H1 (cell line): Measurements from ENCODE around the gene SLC37A3. TPM values are rescaled to one million over a fixed set of nuclear protein-coding genes. Genes with fewer than 3 reads are reported as not detected.

Experiments used
- ATF3 ChIP-seq: IDR thresholded peaks from 2 replicates; pipeline ENCODE4 v1.6.1; 2011; ENCODE audit warnings: low read depth, mild to moderate bottlenecking, low read length; ENCODE audit not compliant: insufficient read depth
- RXRA ChIP-seq: IDR thresholded peaks from 2 replicates; pipeline ENCODE4 v1.6.1; 2011; ENCODE audit warnings: low read depth, mild to moderate bottlenecking, low read length, moderate library complexity; ENCODE audit not compliant: insufficient read depth
- SAP30 ChIP-seq: fragments of 300-600 bp; sonication (generic); IDR thresholded peaks from 2 replicates; pipeline ENCODE4 v1.7.1; 2012; ENCODE audit warnings: low read length, moderate library complexity, mild to moderate bottlenecking, inconsistent platforms; ENCODE audit not compliant: insufficient read depth, insufficient replicate concordance
- YY1 ChIP-seq: IDR thresholded peaks from 2 replicates; pipeline ENCODE4 v1.6.1; 2011; ENCODE audit warnings: low read depth, mild to moderate bottlenecking, low read length
- polyA plus RNA-seq, 7 experiments: library from polyadenylated mRNA; depleted of rRNA in 3 of 7; stranded (reverse) in 5 of 7; unstranded in 2 of 7; fragments of >200 nt in 5 of 7; fragments of 200-250 nt in 2 of 7; gene quantifications; 1 replicate in 5 of 7; 2 replicates in 1 of 7; 4 replicates in 1 of 7; pipeline versions ENCODE4 v1.2.1 to v1.2.3, GENCODE V29; 2011 to 2013; ENCODE audit warnings: missing spikeins in 2 of 7, mixed read lengths in 2 of 7
- total RNA-seq: library from RNA; stranded (reverse); fragmentation: NEBNext Ultra II Directional; extraction: Animal tissue kit (Norgen Biotek cat#: 25700); gene quantifications from 2 replicates; pipeline ENCODE4 v1.2.1, GENCODE V29; 2021

Gene SLC37A3
- total and polyA plus RNA-seq, 2 of the 8 experiments (the other 6 are each of a cell fraction or from before 2014, with no cell fraction given), result 58.2 to 71.0 TPM

GRCh38 chr7:140415361-140415760, 17.0 kb upstream of the SLC37A3 start (continued):
- TF ChIP-seq SAP30 (no peak), ATF3 (no peak), YY1 (no peak), RXRA (no peak)
- TF ChIP-seq, all 59 proteins: peak for 0
